Tibial nerve (tissue), 4 donors: Measurements from ENCODE around the gene THBS1.

Experiments
- EP300 ChIP-seq, 2 donors: sonication (generic); formaldehyde crosslinking; IDR thresholded peaks; one replicate each; pipeline ENCODE4 v1.6.1; 2017; ENCODE audit warnings: antibody characterized with exemption in 2 of 2, mild to moderate bottlenecking in 1 of 2
- POLR2A ChIP-seq, 2 donors: fragments of 450-650 bp; IDR thresholded peaks; one replicate each; pipeline ENCODE4 v1.6.1; 2017; ENCODE audit warnings: antibody characterized with exemption in 2 of 2, mild to moderate bottlenecking in 2 of 2, moderate library complexity in 2 of 2
- TF ChIP-seq, protein P1 (sequence below), 5 experiments: fragments of 200-600 bp in 3 of 5; fragments of 450-650 bp in 2 of 5; sonication (generic) in 3 of 5; IDR thresholded peaks; one replicate each; pipeline ENCODE4 v1.5.1; 2016 to 2019; ENCODE audit warnings: antibody characterized with exemption in 5 of 5, mild to moderate bottlenecking in 3 of 5, moderate library complexity in 2 of 5

GRCh38 chr15:39613861-39614260 is 33.0 kb downstream of the THBS1 start:
- TF ChIP-seq, protein P1, sequence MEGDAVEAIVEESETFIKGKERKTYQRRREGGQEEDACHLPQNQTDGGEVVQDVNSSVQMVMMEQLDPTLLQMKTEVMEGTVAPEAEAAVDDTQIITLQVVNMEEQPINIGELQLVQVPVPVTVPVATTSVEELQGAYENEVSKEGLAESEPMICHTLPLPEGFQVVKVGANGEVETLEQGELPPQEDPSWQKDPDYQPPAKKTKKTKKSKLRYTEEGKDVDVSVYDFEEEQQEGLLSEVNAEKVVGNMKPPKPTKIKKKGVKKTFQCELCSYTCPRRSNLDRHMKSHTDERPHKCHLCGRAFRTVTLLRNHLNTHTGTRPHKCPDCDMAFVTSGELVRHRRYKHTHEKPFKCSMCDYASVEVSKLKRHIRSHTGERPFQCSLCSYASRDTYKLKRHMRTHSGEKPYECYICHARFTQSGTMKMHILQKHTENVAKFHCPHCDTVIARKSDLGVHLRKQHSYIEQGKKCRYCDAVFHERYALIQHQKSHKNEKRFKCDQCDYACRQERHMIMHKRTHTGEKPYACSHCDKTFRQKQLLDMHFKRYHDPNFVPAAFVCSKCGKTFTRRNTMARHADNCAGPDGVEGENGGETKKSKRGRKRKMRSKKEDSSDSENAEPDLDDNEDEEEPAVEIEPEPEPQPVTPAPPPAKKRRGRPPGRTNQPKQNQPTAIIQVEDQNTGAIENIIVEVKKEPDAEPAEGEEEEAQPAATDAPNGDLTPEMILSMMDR (IDR thresholded peaks at IDR 0.05), result no peak
- no peak for TF ChIP-seq EP300 (IDR thresholded peaks at IDR 0.05)
- no peak for TF ChIP-seq POLR2A (IDR thresholded peaks at IDR 0.05)
